ENCODE measurements around the gene KIF16B.
"Not testable (repeated sequence)": the region's sequence is repeated elsewhere in the genome, so short reads cannot be mapped to it uniquely, and the experiment has no call there.

Gene KIF16B

GRCh38 chr20:16445482-16445881, 127.8 kb downstream of the KIF16B start:
- H3K4me1 ChIP-seq (ENCODE audit: control insufficient read depth, insufficient read depth, low read length), result peaks cover 22% of the 10 kb centered on the region
- H3K36me3 ChIP-seq (ENCODE audit: control insufficient read depth, insufficient read depth, low read length, severe bottlenecking), result peaks cover 3% of the 10 kb centered on the region
- no peaks in the 10 kb centered on the region for H3K27me3 ChIP-seq (replicated peaks; ENCODE audit: control insufficient read depth, insufficient read depth, low read length)
- no peaks in the 10 kb centered on the region for H3K9me3 ChIP-seq (ENCODE audit: control insufficient read depth, low read length)
- no peak overlapping the region for H3K9ac ChIP-seq (ENCODE audit: low read length)
- no peak overlapping the region for H3K4me3 ChIP-seq (ENCODE audit: low read length)
- DNase-seq (ENCODE audit: low read depth), result no peak

- no peak overlapping the region for H3K9ac ChIP-seq (ENCODE audit: low read length)
- H3K4me1 ChIP-seq (ENCODE audit: control insufficient read depth, insufficient read depth, low read length), result peaks cover 22% of the 10 kb centered on the region
- no peak overlapping the region for H3K4me3 ChIP-seq (ENCODE audit: low read length)
- H3K36me3 ChIP-seq (ENCODE audit: control insufficient read depth, insufficient read depth, low read length, severe bottlenecking), result no peaks in the 10 kb centered on the region
- no peaks in the 10 kb centered on the region for H3K9me3 ChIP-seq (ENCODE audit: control insufficient read depth, low read length)
- peak; percentile 80 for DNase-seq (ENCODE audit: low read depth)
- no peaks in the 10 kb centered on the region for H3K27me3 ChIP-seq (replicated peaks; ENCODE audit: control insufficient read depth, insufficient read depth, low read length)
Measured at GRCh38 chr20:16444057-16444777, 129.0 kb downstream of the KIF16B start.

- DNase-seq (ENCODE audit: low read depth), result no peak
- H3K4me3 ChIP-seq (ENCODE audit: low read length), result no peak overlapping the region
- no peaks in the 10 kb centered on the region for H3K27me3 ChIP-seq (replicated peaks; ENCODE audit: control insufficient read depth, insufficient read depth, low read length)
- H3K4me1 ChIP-seq (ENCODE audit: control insufficient read depth, insufficient read depth, low read length), result peaks cover 22% of the 10 kb centered on the region
- no peak overlapping the region for H3K9ac ChIP-seq (ENCODE audit: low read length)
- H3K36me3 ChIP-seq (ENCODE audit: control insufficient read depth, insufficient read depth, low read length, severe bottlenecking), result no peaks in the 10 kb centered on the region
- H3K9me3 ChIP-seq (ENCODE audit: control insufficient read depth, low read length), result no peaks in the 10 kb centered on the region
Measured at GRCh38 chr20:16441546-16442164, 131.6 kb downstream of the KIF16B start.

GRCh38 chr20:16440686-16441085, 132.6 kb downstream of the KIF16B start:
- no peak for DNase-seq (ENCODE audit: low read depth)
- no peaks in the 10 kb centered on the region for H3K9me3 ChIP-seq (ENCODE audit: control insufficient read depth, low read length)
- no peaks in the 10 kb centered on the region for H3K36me3 ChIP-seq (ENCODE audit: control insufficient read depth, insufficient read depth, low read length, severe bottlenecking)
- H3K4me3 ChIP-seq (ENCODE audit: low read length), result no peak overlapping the region
- peaks cover 18% of the 10 kb centered on the region for H3K4me1 ChIP-seq (ENCODE audit: control insufficient read depth, insufficient read depth, low read length)
- H3K27me3 ChIP-seq (replicated peaks; ENCODE audit: control insufficient read depth, insufficient read depth, low read length), result no peaks in the 10 kb centered on the region
- no peak overlapping the region for H3K9ac ChIP-seq (ENCODE audit: low read length)

GRCh38 chr20:16439540-16439939, 133.7 kb downstream of the KIF16B start:
- not testable (repeated sequence) for H3K9ac ChIP-seq (ENCODE audit: low read length); H3K36me3 ChIP-seq (ENCODE audit: control insufficient read depth, insufficient read depth, low read length, severe bottlenecking); H3K9me3 ChIP-seq (ENCODE audit: control insufficient read depth, low read length); DNase-seq (ENCODE audit: low read depth); H3K4me3 ChIP-seq (ENCODE audit: low read length); H3K27me3 ChIP-seq (replicated peaks; ENCODE audit: control insufficient read depth, insufficient read depth, low read length)
- H3K4me1 ChIP-seq (ENCODE audit: control insufficient read depth, insufficient read depth, low read length), result peaks cover 11% of the 10 kb centered on the region

GRCh38 chr20:16438100-16438499, 135.1 kb downstream of the KIF16B start:
- H3K4me3 ChIP-seq (ENCODE audit: low read length), result no peak overlapping the region
- DNase-seq (ENCODE audit: low read depth), result no peak

GRCh38 chr20:16437387-16437996, 135.8 kb downstream of the KIF16B start:
- H3K9ac ChIP-seq (ENCODE audit: low read length), result no peak overlapping the region
- H3K27me3 ChIP-seq (replicated peaks; ENCODE audit: control insufficient read depth, insufficient read depth, low read length), result no peaks in the 10 kb centered on the region
- DNase-seq (ENCODE audit: low read depth), result no peak
- H3K9me3 ChIP-seq (ENCODE audit: control insufficient read depth, low read length), result no peaks in the 10 kb centered on the region
- peaks cover 13% of the 10 kb centered on the region for H3K4me1 ChIP-seq (ENCODE audit: control insufficient read depth, insufficient read depth, low read length)
- no peak overlapping the region for H3K4me3 ChIP-seq (ENCODE audit: low read length)
- no peaks in the 10 kb centered on the region for H3K36me3 ChIP-seq (ENCODE audit: control insufficient read depth, insufficient read depth, low read length, severe bottlenecking)

More at GRCh38 chr20:16438100-16438499, 135.1 kb downstream of the KIF16B start:
- no peak overlapping the region for H3K9ac ChIP-seq (ENCODE audit: low read length)
- H3K9me3 ChIP-seq (ENCODE audit: control insufficient read depth, low read length), result no peaks in the 10 kb centered on the region
- no peaks in the 10 kb centered on the region for H3K27me3 ChIP-seq (replicated peaks; ENCODE audit: control insufficient read depth, insufficient read depth, low read length)
- no peaks in the 10 kb centered on the region for H3K36me3 ChIP-seq (ENCODE audit: control insufficient read depth, insufficient read depth, low read length, severe bottlenecking)
- peaks cover 7% of the 10 kb centered on the region for H3K4me1 ChIP-seq (ENCODE audit: control insufficient read depth, insufficient read depth, low read length)

GRCh38 chr20:16434062-16434664, 139.1 kb downstream of the KIF16B start:
- DNase-seq (ENCODE audit: low read depth), result peak; percentile 36
- peaks cover 19% of the 10 kb centered on the region for H3K4me1 ChIP-seq (ENCODE audit: control insufficient read depth, insufficient read depth, low read length)
- H3K4me3 ChIP-seq (ENCODE audit: low read length), result no peak overlapping the region
- no peaks in the 10 kb centered on the region for H3K27me3 ChIP-seq (replicated peaks; ENCODE audit: control insufficient read depth, insufficient read depth, low read length)
- H3K9me3 ChIP-seq (ENCODE audit: control insufficient read depth, low read length), result no peaks in the 10 kb centered on the region
- no peaks in the 10 kb centered on the region for H3K36me3 ChIP-seq (ENCODE audit: control insufficient read depth, insufficient read depth, low read length, severe bottlenecking)
- H3K9ac ChIP-seq (ENCODE audit: low read length), result no peak overlapping the region

GRCh38 chr20:16433293-16433580, 140.0 kb downstream of the KIF16B start:
- peaks cover 22% of the 10 kb centered on the region for H3K4me1 ChIP-seq (ENCODE audit: control insufficient read depth, insufficient read depth, low read length)
- no peaks in the 10 kb centered on the region for H3K36me3 ChIP-seq (ENCODE audit: control insufficient read depth, insufficient read depth, low read length, severe bottlenecking)
- DNase-seq (ENCODE audit: low read depth), result no peak
- peak overlapping the region; percentile 44 for H3K9ac ChIP-seq (ENCODE audit: low read length)
- no peak overlapping the region for H3K4me3 ChIP-seq (ENCODE audit: low read length)
- H3K9me3 ChIP-seq (ENCODE audit: control insufficient read depth, low read length), result no peaks in the 10 kb centered on the region
- no peaks in the 10 kb centered on the region for H3K27me3 ChIP-seq (replicated peaks; ENCODE audit: control insufficient read depth, insufficient read depth, low read length)

- Histone ChIP-seq H3K4me3 (ENCODE audit: low read length) (no peak overlapping the region), H3K36me3 (ENCODE audit: control insufficient read depth, insufficient read depth, low read length, severe bottlenecking) (no peaks in the 10 kb centered on the region), H3K27me3 (replicated peaks; ENCODE audit: control insufficient read depth, insufficient read depth, low read length) (no peaks in the 10 kb centered on the region), H3K4me1 (ENCODE audit: control insufficient read depth, insufficient read depth, low read length) (peaks cover 23% of the 10 kb centered on the region), H3K9ac (ENCODE audit: low read length) (peak overlapping the region; percentile 44), H3K9me3 (ENCODE audit: control insufficient read depth, low read length) (no peaks in the 10 kb centered on the region)
- no peak for DNase-seq (ENCODE audit: low read depth)
Measured at GRCh38 chr20:16432466-16433292, 140.6 kb downstream of the KIF16B start.

GRCh38 chr20:16428112-16428511, 145.1 kb downstream of the KIF16B start:
- DNase-seq (ENCODE audit: low read depth), result no peak
- Histone ChIP-seq H3K36me3 (ENCODE audit: control insufficient read depth, insufficient read depth, low read length, severe bottlenecking) (peaks cover 21% of the 10 kb centered on the region), H3K27me3 (replicated peaks; ENCODE audit: control insufficient read depth, insufficient read depth, low read length) (no peaks in the 10 kb centered on the region), H3K4me1 (ENCODE audit: control insufficient read depth, insufficient read depth, low read length) (peaks cover 16% of the 10 kb centered on the region), H3K9me3 (ENCODE audit: control insufficient read depth, low read length) (peaks cover 6% of the 10 kb centered on the region), H3K9ac (ENCODE audit: low read length) (no peak overlapping the region), H3K4me3 (ENCODE audit: low read length) (no peak overlapping the region)

All from adipocyte (in vitro differentiated cells).